ENCODE measurements around the gene RABGEF1.
A peak's percentile ranks its signal among the peaks of the same experiment; 100 is the strongest.
"Not testable (repeated sequence)": the region's sequence is repeated elsewhere in the genome, so short reads cannot be mapped to it uniquely, and the experiment has no call there.

The RABGEF1 gene

DNA sequence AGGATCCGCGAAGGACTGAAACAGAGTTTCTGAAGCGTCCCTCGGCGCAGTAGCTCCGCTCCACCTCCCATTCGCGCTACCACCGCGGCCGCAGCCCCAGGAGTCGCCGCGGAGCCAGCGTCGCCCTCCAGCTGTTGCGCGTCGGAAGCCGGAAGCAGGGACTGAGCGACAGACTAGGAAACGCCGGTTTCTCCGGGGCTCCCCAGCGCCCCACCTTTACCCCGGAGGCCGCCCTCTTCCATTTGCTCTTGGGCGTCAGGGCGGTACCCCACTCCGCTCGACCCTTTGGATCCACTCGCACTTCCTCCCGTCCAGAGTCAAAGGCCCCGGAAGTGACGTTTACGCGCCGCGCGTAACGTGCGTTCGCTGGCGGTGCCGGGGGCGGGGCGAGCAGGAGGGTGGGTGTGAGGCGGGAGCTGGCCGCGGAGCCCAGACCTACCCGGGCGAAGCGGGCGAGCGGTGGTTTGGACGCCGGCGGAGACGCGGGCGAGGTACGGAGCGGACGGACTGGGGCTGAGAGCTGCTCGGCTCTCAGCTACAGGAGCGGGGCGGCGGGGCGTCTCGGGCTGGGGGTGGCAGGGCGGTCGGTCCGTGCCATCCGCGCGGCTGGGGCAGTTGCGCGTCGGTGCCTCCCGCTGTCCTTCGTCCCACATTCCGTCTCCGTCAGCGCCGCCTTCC lies at the start of gene RABGEF1:
RABGEF1 (plus strand) TSS at position 432 of the 678 bp plus-strand sequence. CDS start 31,167 bp downstream, outside the sequence.
- DNase-seq (ENCODE audit: low read depth), result peak; percentile 71

DNA sequence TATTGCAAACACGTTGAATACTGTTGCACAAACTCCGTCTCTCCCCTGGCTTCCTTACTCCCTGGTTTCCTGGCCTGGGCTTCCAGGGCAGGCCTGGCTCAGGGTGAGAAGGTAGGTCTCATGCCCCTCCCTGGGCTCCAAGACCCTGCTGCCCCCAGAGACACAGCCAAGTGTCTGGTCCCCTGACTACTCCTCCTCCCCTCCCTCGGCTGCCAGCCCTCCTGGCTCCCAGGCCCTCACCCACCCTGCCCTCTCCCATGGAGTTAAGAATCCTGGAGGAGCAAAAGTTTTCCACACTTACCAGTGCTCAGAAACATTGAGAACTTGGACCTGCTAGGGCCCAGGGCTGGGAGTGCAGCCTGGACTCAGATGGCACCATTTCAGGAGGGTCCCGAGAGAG lies 47.2 kb upstream of the RABGEF1 start:
- DNase-seq (ENCODE audit: low read depth), result no peak

DNA sequence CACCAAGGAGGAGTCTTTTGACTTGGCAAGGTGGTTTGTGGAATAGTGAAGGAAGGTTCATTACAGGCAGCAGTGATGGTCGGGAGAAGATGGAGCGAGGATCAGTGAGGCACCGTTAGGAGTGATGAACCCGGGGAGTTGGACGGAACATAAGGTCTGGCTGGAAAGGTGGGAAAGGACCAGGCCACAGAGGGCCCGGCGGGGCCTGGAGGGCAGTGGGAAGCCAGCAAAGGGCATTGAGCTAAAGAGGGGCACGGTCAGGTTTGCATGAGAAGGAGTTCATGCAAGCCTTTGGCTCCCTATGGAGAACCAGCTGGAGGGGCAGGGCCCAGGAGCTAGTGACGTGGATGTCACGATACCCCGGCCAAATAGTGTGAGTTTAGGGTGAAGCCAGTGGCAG lies 46.2 kb upstream of the RABGEF1 start:
- DNase-seq (ENCODE audit: low read depth), result no peak

DNA sequence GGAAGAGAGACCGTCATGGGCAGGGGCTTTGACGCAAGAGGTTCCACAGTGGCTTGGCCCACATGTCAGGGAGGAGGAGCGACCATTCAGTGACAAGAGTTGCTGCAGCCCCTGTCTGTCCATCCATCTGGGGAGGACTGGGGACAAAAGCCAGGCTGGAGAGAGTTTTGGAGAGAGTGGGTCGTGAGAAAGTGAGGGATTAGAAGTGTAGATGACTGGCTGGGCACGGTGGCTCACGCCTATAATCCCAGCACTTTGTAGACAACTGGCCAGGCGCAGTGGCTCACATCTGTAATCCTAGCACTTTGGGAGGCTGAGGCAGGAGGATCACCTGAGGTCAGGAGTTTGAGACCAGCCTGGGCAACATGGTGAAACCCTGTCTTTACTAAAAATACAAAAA lies 45.1 kb upstream of the RABGEF1 start:
- DNase-seq (ENCODE audit: low read depth), result not testable (repeated sequence)

DNA sequence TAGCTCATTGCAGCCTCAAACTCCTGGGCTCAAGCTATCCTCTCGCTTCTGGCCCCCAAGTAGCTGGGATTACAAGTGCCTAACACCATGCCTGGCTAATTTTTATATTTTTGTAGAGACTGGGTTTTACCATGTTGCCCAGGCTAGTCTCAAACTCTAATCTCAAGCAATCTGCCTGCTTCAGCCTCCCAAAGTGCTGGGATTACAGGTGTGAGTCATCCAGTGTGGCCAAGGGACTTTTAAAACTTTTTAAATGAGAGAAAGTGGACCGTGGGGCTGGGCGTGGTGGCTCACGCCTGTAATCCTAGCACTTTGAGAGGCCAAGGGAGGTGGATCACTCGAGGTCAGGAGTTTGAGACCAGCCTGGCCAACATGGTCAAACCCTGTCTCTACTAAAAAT lies 44.4 kb upstream of the RABGEF1 start:
- DNase-seq (ENCODE audit: low read depth), result not testable (repeated sequence)

DNA sequence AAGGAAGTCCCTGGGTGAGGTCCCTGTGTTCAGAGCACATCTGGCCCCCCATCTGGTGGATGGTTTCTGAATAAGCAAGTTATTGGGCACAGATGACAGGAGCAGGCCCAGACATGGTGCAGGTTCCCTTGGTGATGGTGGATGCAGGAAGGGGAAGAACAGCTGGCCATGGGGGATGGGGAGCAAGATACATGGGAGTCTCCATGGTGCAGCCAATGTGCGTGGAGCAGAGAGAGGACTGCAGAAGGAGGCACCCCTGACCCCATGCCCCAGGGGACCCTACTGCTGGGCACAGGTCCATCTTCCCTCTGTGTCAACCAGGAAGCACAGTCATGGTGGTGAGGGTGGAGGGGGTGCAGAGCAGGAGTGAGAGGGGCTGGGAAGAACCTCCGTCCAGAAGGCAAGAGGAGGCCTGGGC lies 43.8 kb upstream of the RABGEF1 start:
- DNase-seq (ENCODE audit: low read depth), result peak; percentile 11

DNA sequence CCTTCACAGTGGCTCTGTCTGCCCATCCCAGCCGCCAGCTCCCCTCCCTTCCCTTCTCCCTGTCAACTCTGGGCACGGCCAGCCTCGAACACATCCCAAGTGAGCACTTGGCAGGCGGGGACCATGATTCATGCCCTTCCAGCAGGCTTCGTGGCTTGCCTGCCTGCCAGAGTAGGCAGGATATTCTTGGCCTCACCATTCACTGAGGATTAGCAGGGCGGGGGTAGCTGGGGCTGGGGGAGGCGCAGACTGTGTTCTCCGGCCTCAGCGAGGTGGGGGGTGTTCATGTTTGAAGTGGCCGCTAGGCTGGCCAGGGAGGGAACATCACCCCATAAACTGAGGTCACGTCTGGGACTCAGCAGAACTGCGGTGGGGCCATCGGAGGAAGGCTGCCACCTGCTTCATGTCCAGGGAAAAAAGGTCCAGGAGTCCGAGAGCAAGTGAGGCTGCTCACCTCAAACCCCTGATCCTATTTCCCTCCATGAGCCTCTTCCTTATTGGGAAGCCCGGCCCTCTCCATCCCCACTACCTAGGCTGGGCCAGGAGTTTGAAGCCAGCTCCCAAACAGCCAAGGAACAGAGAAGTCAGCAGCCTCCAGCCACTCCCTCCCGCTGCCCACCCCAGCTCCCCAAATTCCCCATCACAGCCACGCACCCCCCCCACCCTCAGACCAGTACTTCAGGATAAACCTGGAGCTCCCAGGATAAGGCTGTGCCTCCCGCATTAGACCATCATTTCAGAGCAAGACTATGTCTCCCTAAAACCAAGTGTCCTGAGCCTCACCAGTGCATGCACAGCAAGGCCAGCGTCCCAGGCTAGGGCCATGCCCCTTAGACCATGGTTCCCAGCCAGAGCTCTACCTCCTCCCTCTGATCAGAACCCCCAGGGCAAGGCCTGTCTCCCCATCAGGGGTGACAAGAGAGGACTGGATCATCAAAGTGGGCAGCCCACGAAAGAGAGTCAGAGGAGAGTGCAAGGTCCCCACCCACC lies 42.8 kb upstream of the RABGEF1 start:
- peak; percentile 40 for DNase-seq (ENCODE audit: low read depth)

DNA sequence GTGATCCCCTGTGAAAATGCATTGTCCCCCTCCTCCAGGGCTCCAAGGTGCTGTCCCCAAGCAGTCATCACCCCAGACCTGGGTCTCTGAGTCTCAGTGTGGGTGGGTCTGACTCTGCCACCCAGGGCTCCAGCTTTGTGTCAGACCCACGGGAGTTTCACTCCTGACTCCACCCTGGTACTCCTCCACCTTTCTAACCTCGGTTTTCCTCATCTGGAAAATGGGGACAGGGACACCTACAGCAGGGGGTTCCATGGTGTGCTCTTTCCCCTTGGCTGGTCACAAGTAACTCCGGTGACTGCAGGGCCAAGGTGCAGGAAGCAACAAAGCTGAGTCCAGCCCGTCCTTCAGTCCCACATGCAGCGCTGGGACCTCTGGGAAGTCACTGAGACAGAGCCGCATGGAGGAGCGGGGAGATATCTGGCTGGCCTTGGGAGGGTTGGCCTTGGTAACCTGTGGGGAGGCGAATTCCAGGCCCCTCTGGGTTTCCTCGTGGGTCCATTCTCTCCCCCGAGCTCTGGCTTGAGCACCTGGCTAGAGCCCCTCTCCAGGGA lies 41.8 kb upstream of the RABGEF1 start:
- DNase-seq (ENCODE audit: low read depth), result no peak

DNA sequence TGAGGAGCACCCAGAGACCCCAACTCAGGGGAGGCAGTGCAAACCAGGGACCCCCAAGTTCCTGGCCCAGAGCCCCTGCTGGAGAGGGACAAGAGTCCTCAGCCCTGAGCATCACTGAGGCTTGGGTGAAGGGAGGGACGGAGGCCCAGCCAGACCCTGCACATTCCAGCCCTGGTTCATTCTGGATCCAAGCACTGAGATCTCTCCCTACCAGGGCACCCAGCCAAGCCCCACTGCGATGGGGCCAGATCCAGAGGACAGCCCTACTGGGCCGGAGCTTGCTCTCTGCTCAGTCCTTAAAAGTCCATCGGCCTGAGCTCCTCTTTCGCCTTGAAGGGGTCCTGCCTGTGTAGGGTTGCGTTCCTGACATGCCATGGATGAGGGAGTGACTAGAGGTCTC lies 40.5 kb upstream of the RABGEF1 start:
- no peak for DNase-seq (ENCODE audit: low read depth)

DNA sequence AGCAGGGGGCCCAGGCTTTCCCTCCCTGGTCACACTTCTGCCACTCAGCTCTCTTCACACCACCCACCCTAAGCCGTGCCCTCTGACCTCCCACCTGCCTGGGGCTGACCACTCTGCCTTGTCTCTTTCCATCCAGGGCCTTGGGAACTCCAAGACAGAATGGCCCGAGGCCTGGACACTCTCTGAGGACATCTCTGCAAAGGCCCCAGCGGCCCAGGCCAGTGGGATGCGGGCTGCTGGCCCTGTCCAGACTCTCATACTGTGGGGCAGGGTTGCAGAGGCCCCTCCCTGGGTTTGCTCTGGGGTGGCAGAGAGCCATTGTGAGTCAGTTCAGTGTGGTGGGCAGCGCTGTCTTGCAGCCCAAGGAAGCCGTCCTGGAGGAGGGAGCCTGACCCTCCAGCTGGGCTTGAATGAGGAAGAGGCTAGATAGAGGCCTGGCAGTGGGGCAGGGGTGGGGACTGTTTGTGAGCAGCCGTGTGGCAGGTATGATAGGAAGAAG lies 39.9 kb upstream of the RABGEF1 start:
- DNase-seq (ENCODE audit: low read depth), result no peak

DNA sequence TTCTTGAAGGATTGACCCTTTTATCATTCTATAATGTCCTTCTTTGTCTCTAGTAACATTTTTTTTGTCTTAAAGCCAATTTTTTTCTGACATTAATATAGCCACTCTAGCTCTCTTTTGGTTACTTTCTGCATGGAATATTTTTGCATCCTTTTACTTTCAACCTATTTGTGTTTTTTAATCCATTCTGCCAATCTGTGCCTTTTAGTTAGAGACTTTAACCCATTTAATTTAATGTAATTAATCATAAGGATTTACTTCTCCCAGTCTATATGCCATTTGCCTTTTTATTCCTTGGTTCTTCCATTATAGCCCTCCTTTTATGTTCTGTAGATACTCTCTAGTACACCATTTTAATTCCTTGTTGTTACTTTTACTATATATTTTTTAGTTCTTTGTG lies 32.7 kb upstream of the RABGEF1 start:
- DNase-seq (ENCODE audit: low read depth), result no peak

DNA sequence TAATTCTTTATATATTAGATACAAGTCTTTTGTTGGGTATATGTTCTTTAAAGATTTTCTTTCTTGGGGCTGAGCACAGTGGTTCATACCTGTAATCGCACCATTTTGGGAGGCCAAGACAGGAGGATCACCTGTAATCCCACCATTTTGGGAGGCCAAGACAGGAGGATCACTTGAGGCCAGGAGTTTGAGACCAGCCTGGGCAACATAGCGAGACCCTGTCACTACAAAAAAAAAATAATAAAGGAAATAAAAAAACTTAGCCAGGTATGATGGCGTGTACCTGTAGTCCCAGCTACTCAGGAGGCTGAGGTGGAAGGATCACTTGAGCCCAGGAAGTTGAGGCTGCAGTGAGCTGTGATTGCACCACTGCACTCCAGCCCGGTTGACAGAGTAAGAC lies 29.8 kb upstream of the RABGEF1 start:
- DNase-seq (ENCODE audit: low read depth), result not testable (repeated sequence)

DNA sequence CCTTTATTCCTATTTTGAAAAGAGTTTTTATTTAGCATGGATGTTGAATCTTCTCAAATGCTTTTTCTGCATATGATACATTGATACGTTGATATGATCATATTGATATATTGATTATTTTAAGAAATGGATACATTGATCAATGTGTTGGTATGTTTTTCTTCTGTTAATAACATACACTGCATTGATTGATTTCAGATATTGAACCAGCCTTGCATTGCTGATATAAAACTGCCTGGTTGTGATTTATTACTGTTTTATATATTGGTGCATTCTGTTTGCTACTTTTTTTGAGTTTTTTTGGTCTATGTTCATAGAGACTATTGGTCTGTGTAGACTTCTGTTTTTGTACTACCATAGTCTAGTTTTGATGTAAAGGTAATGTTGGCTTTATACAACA lies 26.8 kb upstream of the RABGEF1 start:
- DNase-seq (ENCODE audit: low read depth), result no peak

DNA sequence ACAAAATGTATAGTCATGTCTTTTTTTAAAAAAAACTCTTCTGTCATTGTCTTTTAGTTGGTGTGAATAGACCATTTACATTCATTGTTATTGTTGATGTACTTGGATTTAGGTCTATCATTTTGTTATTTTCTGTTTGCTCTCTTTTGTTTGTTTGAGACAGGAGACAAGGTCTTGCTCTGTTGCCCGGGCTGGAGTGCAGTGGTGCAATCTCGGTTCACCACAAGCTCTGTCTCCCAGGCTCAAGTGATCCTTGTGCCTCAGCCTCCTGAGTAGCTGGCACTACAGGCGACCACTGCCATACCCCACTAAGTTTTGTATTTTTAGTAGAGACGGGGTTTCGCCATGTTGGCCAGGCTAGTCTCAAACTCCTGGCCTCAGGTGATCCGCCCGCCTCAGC lies 23.9 kb upstream of the RABGEF1 start:
- not testable (repeated sequence) for DNase-seq (ENCODE audit: low read depth)

DNA sequence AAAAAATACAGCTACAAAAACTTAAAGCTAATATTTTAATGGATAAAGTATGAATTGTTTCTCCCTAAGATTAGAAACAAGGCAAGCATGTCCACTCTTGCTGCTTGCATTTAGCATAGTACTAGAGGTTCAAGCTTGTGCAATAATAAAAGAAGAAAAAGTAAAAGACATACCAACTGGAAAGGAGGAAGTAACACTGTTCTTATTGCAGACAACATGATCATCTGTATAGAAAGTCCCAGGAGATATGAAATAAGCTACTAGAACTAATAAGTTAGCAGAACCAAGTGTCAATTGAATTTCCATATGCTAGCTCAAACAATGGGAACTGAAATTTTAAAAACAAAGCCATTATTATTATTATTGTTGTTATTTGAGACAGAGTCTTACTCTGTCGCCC lies 20.0 kb upstream of the RABGEF1 start:
- DNase-seq (ENCODE audit: low read depth), result no peak

DNA sequence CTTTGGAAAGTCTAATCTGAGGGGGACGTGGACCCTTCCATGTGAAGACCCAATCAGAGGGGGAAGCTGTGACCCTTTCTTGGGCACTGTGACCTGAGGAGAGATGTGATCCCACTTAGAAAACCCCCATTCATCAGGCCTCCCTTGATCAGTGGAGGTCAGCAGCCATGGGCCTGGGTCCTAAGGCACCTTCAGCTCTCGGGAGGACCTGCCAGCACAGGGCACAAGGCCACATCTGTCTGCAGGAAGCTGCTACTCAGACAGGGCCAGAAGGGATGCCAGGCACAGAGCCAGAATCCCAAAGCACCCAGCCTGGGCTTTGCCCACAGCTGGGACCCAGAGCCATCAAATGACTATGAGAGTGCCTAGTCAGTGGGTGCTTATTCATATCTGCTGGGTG lies 14.7 kb upstream of the RABGEF1 start:
- DNase-seq (ENCODE audit: low read depth), result no peak

DNA sequence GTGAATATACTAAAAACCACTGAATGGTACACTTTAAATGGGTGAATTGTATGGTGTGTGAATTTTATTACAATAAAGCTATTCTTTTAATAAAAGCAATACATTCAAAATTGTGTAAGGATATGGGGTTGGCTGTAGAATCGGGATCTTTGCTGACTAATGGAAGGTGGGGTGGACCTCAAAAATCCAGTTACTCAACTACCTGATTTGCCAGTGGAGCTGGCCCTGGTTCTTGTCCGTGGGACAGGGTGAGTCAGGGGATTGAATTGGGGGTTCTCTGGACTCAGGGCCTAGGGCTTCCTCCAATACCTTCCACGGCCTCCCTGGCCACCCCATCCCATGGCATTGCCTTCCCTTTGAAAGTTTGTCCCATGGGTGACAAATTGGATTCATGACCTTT lies 13.5 kb upstream of the RABGEF1 start:
- no peak for DNase-seq (ENCODE audit: low read depth)

DNA sequence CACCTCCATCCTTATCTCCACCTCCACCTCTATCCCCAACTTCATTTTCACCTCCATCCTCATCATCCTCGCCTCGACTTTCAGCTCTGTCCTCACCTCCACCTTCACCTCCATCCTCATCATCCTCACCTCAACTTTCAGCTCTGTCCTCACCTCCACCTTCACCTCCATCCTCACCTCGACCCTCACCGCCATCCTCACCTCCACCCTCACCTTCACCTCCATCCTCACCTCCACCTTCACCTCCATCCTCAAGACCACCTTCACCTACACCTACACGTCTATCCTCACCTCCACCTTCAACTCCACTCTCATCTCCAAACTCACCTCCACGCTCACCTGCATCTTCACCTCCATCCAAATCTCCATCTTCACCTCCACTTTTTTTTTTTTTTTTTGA lies 12.0 kb upstream of the RABGEF1 start:
- no peak for DNase-seq (ENCODE audit: low read depth)

DNA sequence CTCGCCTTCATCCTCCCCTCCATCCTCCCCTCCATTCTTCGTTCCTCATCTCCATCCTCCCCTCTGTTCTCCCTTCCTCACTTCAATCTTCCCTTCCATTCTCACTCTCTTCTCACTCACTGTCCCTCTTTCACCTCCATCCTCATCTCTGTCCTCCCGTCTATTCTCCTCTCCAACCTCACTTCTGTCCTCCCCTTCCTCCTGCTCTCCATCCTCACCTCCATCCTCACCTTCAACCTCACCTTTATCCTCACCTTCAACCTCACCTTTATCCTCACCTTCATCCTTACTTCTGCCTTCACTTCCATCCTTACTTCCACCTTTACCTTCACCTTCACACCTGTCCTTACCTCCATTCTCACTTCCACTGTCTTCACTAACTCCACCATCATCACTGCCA lies 11.3 kb upstream of the RABGEF1 start:
- DNase-seq (ENCODE audit: low read depth), result no peak

DNA sequence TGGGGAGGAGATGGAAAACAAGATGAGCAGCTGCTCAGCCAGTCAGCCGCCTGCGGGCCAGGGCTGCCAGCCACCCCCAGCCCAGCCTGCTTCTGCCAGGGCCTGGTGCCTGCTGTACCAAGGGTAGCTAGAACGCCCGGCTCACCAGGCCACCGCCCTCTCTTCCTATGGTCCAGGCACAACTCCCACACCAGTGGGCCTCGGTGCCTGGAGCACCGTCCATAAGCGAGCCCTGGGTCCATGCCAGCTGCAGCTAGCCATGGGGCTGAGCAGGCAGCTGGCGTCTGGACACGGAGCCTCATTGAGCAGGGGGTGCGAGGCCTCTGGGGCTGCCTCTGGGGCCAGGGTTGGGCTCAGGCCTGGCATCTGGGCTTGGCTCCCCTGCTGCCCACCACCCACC lies 8.5 kb upstream of the RABGEF1 start:
- no peak for DNase-seq (ENCODE audit: low read depth)

DNA sequence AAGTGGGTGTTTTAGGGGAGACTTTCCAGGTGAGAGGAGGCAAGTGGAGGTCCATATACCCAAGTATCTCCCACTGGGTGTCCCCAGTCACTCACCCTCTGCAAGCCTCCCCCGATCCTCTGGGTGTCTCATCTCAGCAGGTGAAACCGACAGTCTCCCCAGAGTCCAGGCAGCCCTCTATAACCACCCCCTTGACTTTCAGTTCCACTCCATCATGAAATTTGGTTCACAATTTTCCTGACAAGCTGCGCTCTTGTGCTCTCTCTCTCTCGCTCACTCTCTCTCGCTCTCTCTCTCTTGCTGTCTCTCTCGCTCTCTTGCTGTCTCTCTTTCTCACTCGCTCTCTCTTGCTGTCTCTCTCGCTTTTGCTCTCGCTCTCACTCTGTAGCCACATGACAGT lies 8.1 kb upstream of the RABGEF1 start:
- no peak for DNase-seq (ENCODE audit: low read depth)

DNA sequence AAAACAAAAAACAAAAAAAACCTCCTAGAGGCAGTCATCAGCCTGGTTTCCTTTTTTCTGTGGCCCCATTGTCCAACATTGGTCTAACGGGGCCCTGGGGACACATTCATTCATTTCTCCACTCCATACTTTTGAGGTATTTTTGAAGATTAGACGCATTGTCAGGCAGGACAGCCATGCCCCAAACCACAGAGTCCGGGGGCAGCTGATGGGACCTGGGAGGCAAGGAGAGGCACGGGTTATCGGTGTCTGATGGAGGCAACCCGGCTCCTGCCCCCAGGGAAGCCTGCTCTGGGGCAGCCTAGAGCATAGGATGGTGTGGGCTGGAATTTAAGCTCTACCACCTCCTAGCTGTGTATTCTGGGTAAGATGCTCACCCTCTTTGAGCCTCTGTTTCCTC lies 6.5 kb upstream of the RABGEF1 start:
- no peak for DNase-seq (ENCODE audit: low read depth)

DNA sequence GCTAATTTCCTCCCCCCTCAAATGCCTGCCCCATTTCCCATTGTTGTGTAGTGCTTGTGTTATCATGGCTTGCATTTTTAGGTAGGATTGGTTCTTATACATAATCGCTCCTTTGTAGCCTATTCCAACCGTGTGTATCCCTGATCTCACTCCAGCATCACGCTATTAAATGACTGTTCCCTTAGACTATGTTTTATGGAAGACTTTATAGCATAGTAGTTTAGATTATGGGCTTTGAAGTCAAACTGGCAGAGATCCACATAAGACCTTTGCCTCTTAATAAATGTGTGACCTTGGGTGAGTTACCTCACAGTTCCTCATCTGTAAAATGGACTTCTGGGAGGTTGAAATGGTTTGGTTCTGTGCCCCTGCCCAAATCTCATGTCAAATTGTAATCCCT lies 5.4 kb upstream of the RABGEF1 start:
- DNase-seq (ENCODE audit: low read depth), result no peak
